MM.1S (cell line): Measurements from ENCODE around the gene ADSS1.

Experiments used
- DNase-seq: peaks from one replicate; pipeline ENCODE4 v3.0.0-alpha.2; 2015
- H2AFZ ChIP-seq: fragments of 300-600 bp; sonication (generic); 2 replicates; pipeline ENCODE4 v1.6.0; 2016; ENCODE audit warnings: antibody characterized with exemption, low read length
- H3F3A ChIP-seq: fragments of 300-600 bp; sonication (generic); 2 replicates; pipeline ENCODE4 v1.6.1; 2016; ENCODE audit warnings: mild to moderate bottlenecking, antibody characterized with exemption, low read length, moderate library complexity, mixed read lengths; ENCODE audit not compliant: insufficient read depth
- H3K27ac ChIP-seq: fragments of 300-600 bp; sonication (generic); 2 replicates; pipeline ENCODE4 v1.5.1; 2016; ENCODE audit warnings: mild to moderate bottlenecking, low read length
- H3K27me3 ChIP-seq: fragments of 300-600 bp; sonication (generic); replicated peaks from 2 replicates; pipeline ENCODE4 v1.6.0; 2016; ENCODE audit warnings: low read length; ENCODE audit not compliant: insufficient read depth
- H3K36me3 ChIP-seq: fragments of 300-600 bp; sonication (generic); replicated peaks from 2 replicates; pipeline ENCODE4 v1.6.1; 2016; ENCODE audit warnings: mild to moderate bottlenecking, low read length, mixed read lengths; ENCODE audit not compliant: insufficient read depth
- H3K4me1 ChIP-seq: fragments of 300-600 bp; sonication (generic); 2 replicates; pipeline ENCODE4 v1.6.1; 2016; ENCODE audit warnings: low read length, mixed read lengths
- H3K4me2 ChIP-seq: fragments of 300-600 bp; sonication (generic); 2 replicates; pipeline ENCODE4 v1.6.0; 2016; ENCODE audit warnings: low read depth, low read length
- H3K4me3 ChIP-seq: fragments of 300-600 bp; sonication (generic); 2 replicates; pipeline ENCODE4 v1.5.1; 2016; ENCODE audit warnings: low read length, mixed read lengths
- H3K79me2 ChIP-seq: fragments of 300-600 bp; sonication (generic); 2 replicates; pipeline ENCODE4 v1.6.1; 2016; ENCODE audit warnings: mixed run types, low read length, mixed read lengths
- H3K9ac ChIP-seq: fragments of 300-600 bp; sonication (generic); 2 replicates; pipeline ENCODE4 v1.6.1; 2016; ENCODE audit warnings: low read length, mixed read lengths
- H3K9me2 ChIP-seq: fragments of 300-600 bp; sonication (generic); replicated peaks from 2 replicates; pipeline ENCODE4 v1.6.1; 2016; ENCODE audit warnings: mild to moderate bottlenecking, low read length, mixed read lengths; ENCODE audit not compliant: insufficient read depth
- H3K9me3 ChIP-seq: fragments of 300-600 bp; sonication (generic); replicated peaks from 2 replicates; pipeline ENCODE4 v1.6.1; 2016; ENCODE audit warnings: mild to moderate bottlenecking, low read length, mixed read lengths; ENCODE audit not compliant: insufficient read depth
- H4K20me1 ChIP-seq: fragments of 300-600 bp; sonication (generic); 2 replicates; pipeline ENCODE4 v1.6.1; 2016; ENCODE audit warnings: mild to moderate bottlenecking, low read length, moderate library complexity, mixed read lengths; ENCODE audit not compliant: insufficient read depth
- CTCF ChIP-seq: fragments of 300-600 bp; sonication (generic); IDR thresholded peaks from 2 replicates; pipeline ENCODE4 v1.5.1; 2016; ENCODE audit warnings: antibody characterized with exemption, low read length, mixed read lengths
- EZH2 ChIP-seq: fragments of 300-600 bp; sonication (generic); optimal IDR thresholded peaks from 2 replicates; pipeline ENCODE3; 2017; ENCODE audit warnings: low read depth, mild to moderate bottlenecking, antibody characterized with exemption, low read length, mixed read lengths
- EZH2phosphoT487 ChIP-seq: fragments of 300-600 bp; sonication (generic); IDR thresholded peaks from 2 replicates; pipeline ENCODE4 v1.6.1; 2018; ENCODE audit warnings: antibody characterized with exemption, low read length

ADSS1 gene

GRCh38 chr14:104724407-104724980 lies 465 bp downstream of the ADSS1 start:
- Histone ChIP-seq H3K27ac (no peak overlapping the region), H3K36me3 (no peaks in the 10 kb centered on the region), H3K79me2 (no peaks in the 10 kb centered on the region), H3K9me3 (no peaks in the 10 kb centered on the region), H3K9me2 (no peaks in the 10 kb centered on the region), H3K27me3 (peaks cover 32% of the 10 kb centered on the region), H3K4me2 (peak overlapping the region; percentile 39; the same call in 1 of the 2 replicates), H3K4me3 (peak overlapping the region; percentile 45; the same call in 1 of the 2 replicates), H3K9ac (no peak overlapping the region), H4K20me1 (no peaks in the 10 kb centered on the region), H2AFZ (no peak overlapping the region), H3F3A (no peaks in the 10 kb centered on the region), H3K4me1 (peaks cover 10% of the 10 kb centered on the region; the same call in 1 of the 2 replicates)
- TF ChIP-seq EZH2phosphoT487 (no peak), EZH2 (no peak), CTCF (no peak)
- DNase-seq = no peak

GRCh38 chr14:104724981-104725771 lies 1.1 kb downstream of the ADSS1 start:
- Histone ChIP-seq H4K20me1 (no peaks in the 10 kb centered on the region), H3K9me3 (no peaks in the 10 kb centered on the region), H3K79me2 (no peaks in the 10 kb centered on the region), H3K27ac (no peak overlapping the region), H2AFZ (no peak overlapping the region), H3F3A (no peaks in the 10 kb centered on the region), H3K4me2 (no peak overlapping the region), H3K27me3 (peaks cover 32% of the 10 kb centered on the region), H3K4me1 (peaks cover 10% of the 10 kb centered on the region; the same call in 1 of the 2 replicates), H3K9me2 (no peaks in the 10 kb centered on the region), H3K4me3 (no peak overlapping the region), H3K9ac (no peak overlapping the region), H3K36me3 (no peaks in the 10 kb centered on the region)
- TF ChIP-seq EZH2phosphoT487 (no peak), CTCF (no peak), EZH2 (no peak)
- no peak for DNase-seq

- H3K36me3 ChIP-seq = no peaks in the 10 kb centered on the region
- no peak overlapping the region for H3K27ac ChIP-seq
- no peak overlapping the region for H3K4me3 ChIP-seq
- peaks cover 10% of the 10 kb centered on the region; the same call in 1 of the 2 replicates for H3K4me1 ChIP-seq
- no peak overlapping the region for H3K4me2 ChIP-seq
- H3K9me3 ChIP-seq = no peaks in the 10 kb centered on the region
- no peaks in the 10 kb centered on the region for H4K20me1 ChIP-seq
- H3K79me2 ChIP-seq = no peaks in the 10 kb centered on the region
- peaks cover 32% of the 10 kb centered on the region for H3K27me3 ChIP-seq
- H3F3A ChIP-seq = no peaks in the 10 kb centered on the region
- no peak overlapping the region for H2AFZ ChIP-seq
- no peak for DNase-seq
- TF ChIP-seq CTCF (no peak), EZH2phosphoT487 (no peak), EZH2 (no peak)
- no peak overlapping the region for H3K9ac ChIP-seq
- H3K9me2 ChIP-seq = no peaks in the 10 kb centered on the region
These were observed 1.9 kb downstream of the ADSS1 start for GRCh38 chr14:104725772-104726548.
